HG02623 (cell line): ENCODE results near the gene NCKIPSD.
A peak's percentile ranks its signal among the peaks of the same experiment; 100 is the strongest.

Experiments used
- ATAC-seq: cut with Tn5 transposase; IDR thresholded peaks from one replicate; pipeline ENCODE4 v1.9.1; 2021; ENCODE audit warnings: moderate library complexity; ENCODE audit not compliant: unreplicated experiment

Gene NCKIPSD

DNA sequence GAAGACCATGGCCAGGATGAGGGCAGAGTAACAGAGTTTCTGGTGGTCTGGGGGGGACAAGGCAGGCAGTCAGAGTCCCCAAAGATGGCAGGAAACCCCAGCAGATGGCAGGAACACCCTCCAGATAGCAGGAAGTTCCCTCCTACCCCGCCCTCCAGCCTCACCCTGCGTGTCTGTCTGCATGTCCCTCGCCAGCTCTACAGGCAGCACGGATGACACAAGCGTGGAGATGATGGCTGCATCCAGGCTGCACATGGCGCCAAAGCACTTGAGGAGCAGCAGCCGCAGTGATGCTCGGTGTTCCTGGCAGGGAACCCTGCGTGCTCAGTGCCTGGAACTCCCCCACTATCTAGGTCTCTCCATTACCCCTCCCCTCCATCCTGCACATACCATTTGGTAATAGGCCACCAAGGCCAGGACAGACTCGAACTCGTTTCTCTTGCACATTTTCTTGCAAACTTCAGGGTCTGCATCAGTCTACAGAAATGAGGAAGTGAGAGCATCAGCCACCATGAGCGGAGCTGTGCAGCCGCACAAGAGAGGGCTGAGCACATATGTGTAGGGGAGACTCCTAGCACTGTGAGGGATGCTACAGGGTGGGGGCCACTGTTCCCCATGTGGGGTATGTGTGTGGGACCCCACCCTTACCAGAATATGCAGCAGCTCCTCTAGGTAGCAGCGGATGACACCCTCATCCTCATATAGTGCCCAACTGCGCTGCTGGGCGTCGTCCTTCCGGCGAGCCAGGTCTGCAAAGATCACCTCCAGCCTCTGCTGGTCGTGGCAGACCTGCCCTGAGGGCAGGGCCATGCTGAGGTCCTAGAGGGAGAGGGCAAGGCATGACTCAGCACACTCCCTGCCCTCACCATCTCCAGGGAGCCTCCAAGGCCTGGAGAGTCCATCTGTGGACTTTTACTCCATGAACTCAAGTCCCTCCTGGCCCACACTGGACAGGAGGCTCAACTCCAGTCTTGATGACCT, 6.0 kb downstream of the NCKIPSD start:
- ATAC-seq: no peak

DNA sequence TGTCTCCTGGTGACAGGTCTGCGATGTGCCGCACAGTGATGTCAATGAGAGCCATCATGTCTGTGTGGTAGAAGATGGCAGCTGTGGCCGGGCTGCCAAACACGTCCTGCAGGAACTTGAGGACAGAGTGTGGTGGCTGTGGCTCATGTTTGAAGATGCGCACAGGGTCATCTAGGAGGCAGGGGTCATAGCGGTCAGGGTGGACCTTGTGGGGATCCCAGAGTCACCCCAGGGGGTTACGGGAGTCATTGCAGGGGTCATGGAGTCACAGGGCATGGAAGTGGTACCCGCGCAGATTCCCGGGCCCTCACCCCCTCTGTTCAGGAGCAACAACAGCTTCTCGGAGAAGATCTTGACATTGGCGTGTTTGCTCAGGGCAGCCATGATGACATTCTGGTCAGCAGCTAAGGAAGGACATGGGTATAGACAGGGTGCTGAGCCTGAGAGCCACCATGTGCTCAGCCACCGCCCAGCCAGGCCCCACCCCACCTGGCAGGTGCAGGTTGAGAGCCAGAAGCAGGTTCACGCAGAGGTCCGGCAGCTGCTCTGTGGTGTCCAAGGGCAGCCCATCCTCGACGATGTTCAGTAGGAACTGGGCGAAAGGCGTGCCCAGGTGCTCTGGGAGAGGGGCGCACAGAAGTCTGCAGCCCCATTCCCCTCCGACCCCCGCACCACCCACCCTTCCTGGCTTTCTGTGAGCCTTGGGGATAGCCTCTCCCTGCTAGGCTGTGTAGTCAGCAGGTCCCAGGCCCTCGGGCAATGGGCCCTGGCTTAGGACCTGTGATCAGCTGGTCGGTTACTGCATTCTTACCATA, 6.9 kb downstream of the NCKIPSD start:
- no peak for ATAC-seq

GRCh38 chr3:48678056-48678455, 7.7 kb downstream of the NCKIPSD start:
- ATAC-seq: no peak

DNA sequence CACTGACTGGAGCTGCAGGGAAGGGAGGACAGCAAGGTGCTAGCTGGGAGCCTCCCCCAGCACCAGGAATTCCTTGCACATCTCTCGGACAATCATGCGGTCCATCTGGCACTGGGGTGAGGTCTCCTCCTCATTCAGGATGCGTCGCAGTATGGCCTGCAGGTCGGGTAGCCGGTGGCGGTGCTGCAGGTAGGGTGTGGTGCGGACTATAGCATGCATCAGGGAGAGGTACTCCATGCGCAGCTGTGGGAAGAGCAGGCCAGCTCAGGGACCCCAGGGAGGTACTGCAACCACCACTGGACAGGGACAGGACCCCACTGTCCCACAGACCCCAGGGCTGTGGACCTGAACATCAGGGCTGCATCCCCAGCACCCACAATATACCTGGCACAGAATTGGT, 11.2 kb downstream of the NCKIPSD start:
- ATAC-seq: no peak

GRCh38 chr3:48672522-48672921, 13.2 kb downstream of the NCKIPSD start:
- no peak for ATAC-seq

DNA sequence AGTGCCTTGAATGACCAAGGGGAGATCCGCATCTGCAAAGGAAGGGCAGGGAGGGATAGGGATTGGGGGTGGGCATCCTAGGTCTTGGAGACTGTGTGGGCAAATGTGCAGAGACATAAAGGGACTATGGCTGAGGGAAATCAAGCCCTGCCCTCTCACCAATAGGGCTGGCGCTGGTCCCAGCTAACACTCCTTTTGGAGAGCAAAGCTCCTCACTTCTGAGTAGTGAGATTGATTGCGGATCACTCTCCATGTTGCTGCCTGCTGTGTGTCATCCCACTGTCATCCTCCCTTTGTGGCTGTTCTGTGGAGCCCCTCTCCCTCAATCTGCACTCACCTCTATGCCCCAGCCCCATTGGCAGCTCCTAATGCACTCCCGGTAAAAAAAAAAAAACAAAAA, 20.8 kb downstream of the NCKIPSD start:
- ATAC-seq: no peak

GRCh38 chr3:48664313-48664644, 21.4 kb downstream of the NCKIPSD start:
- no peak for ATAC-seq

GRCh38 chr3:48663489-48664312, 22.0 kb downstream of the NCKIPSD start:
- peak; percentile 79 for ATAC-seq

GRCh38 chr3:48662753-48663488, 22.8 kb downstream of the NCKIPSD start, which contains the start of gene CELSR3:
TSS of gene CELSR3 (minus strand) at chr3:48662886. CDS start at chr3:48662634, 252 bp downstream.
- ATAC-seq: no peak

GRCh38 chr3:48662145-48662752, 23.5 kb downstream of the NCKIPSD start:
- ATAC-seq: no peak

DNA sequence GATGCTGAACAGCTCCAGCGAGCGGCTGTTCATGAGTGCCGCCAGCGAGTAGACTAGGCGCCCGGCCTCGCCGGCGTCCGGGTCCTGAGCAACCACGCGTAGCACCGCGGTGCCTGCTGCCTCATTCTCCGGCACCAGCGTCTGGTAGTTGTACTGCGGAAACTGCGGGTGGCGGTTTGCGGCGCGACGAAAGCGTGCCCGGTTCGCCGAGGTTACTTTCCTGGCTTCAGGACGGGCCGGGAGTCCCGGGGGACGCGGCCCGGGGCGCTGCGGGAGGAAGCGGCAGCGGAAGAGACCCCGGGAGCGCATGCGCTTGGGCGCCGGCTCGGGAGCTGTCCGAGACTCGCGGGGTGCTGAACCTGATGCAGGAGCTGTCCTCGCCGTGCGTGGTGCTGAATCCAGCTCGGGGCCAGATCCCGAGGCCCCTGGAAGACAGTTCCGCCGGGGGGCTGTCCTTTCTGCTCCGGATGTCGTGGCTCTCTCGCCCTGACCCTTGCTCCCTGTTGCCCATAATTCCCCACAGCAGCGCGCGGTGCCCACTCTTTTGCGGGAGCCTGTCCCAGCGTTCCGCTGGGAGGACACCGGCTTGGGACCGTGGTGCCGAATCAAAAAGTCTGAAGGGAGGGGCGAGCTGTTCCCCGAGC, 24.1 kb downstream of the NCKIPSD start:
- no peak for ATAC-seq

DNA sequence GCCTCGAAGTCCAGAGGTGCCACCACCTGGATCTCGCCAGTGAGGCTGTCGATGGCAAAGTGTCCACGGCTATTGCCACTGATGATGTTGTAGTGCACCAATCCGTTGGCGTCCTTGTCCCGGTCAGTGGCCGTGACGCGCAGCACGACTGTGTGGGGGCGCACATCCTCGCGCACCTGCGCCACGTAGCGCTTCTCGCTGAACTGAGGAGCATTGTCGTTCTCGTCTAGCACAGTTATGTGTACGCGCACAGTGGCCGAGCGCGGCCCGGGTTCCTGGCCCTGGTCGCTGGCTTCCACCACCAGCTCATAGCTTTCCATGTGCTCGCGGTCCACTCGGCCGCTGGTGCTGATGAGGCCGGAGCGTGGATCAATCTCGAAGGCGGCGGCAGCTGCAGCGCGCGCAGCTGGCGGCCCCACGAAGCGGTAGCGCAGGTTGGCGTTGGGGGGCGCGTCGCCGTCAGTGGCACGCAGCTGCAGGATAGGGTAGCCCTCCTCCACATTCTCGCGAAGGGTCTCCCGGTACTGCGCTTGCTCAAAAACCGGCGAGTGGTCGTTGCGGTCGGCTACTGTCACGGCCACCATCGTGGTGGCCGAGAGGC, 24.8 kb downstream of the NCKIPSD start:
- ATAC-seq: no peak

DNA sequence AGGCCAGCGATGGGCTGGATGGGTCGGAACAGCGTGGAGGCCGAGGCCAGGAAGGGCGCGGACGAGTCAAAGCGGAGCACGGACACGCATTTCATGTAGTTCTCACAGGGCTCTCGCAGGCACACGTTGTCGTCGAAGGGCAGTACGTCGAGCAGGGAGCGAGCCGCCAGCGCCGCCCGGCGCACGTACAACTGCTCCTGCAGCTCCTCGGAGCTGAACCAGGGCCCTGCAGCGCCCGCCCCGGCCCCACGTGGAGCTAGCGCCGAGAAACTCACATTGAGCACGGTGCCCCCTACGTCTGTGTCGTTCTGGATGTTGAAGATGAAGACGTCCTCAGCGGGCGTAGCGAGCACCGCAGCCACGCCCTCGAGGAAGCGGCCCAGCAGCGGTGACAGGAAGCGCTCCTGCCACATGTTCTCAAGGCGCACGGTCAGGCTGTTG, 28.9 kb downstream of the NCKIPSD start:
- no peak for ATAC-seq

DNA sequence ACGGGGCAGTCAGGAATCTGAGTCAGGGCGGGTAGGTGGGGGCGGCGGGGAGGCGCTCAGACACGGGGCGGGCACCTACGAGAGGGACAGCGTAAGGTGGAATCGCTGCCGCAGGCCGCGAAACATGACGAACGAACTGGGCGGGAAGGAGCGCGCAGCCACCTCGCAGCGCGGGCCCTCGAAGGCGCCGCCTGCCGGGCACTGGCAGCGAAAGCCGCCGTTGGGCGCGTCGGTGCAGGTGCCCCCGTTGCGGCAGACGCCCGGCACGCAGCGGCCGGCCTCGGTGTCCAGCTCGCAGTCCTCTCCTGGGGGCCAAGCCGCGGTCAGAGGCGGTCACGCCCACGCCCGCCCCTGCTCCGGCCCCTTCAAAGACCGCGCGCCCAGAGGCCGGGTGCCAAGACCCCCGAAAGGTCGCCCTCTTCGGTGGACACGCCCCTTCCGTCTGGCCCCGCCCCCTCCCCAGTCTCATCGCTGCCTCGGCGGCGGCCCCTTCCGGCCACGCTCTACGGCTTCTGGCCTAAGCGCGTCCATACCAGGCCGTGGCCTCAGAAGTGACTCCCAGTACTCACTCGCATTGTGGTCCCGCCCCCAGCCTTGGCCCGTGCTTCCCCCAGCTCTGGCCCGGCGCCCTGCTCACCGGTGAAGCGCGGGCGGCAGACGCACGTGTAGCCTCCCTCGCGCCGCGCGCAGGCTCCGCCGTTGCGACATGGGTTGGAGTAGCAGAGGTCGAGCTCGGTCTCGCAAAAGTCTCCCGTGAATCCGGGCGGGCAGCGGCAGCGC, 29.5 kb downstream of the NCKIPSD start:
- ATAC-seq: peak; percentile 54

- no peak for ATAC-seq
Observed at GRCh38 chr3:48655606-48656005, 30.1 kb downstream of the NCKIPSD start.

- ATAC-seq: no peak
Observed at GRCh38 chr3:48655063-48655462, 30.7 kb downstream of the NCKIPSD start.

DNA sequence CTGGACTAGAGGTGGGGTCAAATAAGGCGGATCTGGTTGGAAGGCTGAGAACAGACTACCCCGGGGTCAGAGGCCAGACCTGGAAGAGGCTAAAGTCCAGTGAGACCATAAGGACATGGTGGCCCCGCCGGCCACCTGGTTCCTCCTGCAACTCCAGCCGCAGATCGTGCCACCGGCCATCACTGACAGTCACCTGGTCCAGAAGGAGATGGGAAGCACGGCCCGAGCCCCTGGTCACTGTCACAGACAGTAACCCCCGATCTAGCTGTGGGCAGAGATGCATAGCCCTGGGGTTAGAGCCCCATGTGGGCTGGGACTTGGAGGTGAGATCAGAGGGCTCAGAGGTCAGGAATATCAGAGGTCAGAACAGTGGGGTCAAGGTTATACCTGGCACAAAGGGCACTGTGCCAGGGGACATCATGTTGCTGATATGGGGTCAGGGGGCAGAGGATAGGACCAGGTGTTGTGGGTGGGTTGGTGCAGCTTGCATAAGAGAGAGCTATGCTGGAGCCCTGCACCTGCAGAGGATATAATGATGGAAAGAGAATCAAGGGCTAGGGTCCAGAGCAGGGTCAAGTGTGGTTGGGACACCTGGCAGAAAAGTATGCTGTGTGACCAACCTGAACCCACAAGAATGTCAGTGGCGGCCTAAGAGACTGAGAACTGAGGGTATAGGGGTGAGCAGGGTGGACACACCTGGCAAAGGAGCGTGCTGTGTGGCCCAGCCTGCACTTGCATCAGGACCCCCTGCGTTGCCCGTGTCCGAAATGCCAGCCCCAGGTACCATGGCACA, 32.6 kb downstream of the NCKIPSD start:
- no peak for ATAC-seq
